H9 (cell line): Measurements from ENCODE around the gene CHCHD6. TPM values are rescaled to one million over a fixed set of nuclear protein-coding genes. Genes with fewer than 3 reads are reported as not detected.

Experiments used
- DNase-seq: peaks from one replicate; pipeline ENCODE4 v3.0.0-alpha.2; 2017
- H2AFZ ChIP-seq: one replicate; pipeline ENCODE4 v1.6.1; 2013; ENCODE audit warnings: mild to moderate bottlenecking, low read length, control low read depth, moderate library complexity
- H2AK5ac ChIP-seq: 2 replicates; pipeline ENCODE4 v1.6.1; 2013; ENCODE audit warnings: low read length, control low read depth, mixed read lengths; ENCODE audit not compliant: insufficient read length
- H2BK120ac ChIP-seq: one replicate; pipeline ENCODE4 v1.6.1; 2013; ENCODE audit warnings: low read depth, mild to moderate bottlenecking, low read length, control low read depth, inconsistent platforms; ENCODE audit not compliant: poor library complexity, severe bottlenecking
- H2BK12ac ChIP-seq: 2 replicates; pipeline ENCODE4 v1.6.1; 2013; ENCODE audit warnings: low read length, control low read depth, mixed read lengths, low read depth; ENCODE audit not compliant: insufficient read length
- H2BK15ac ChIP-seq: 2 replicates; pipeline ENCODE4 v1.6.1; 2013; ENCODE audit warnings: low read depth, low read length, control low read depth
- H2BK20ac ChIP-seq: one replicate; pipeline ENCODE4 v1.6.1; 2013; ENCODE audit warnings: low read depth, mild to moderate bottlenecking, low read length, control low read depth, inconsistent platforms; ENCODE audit not compliant: poor library complexity, severe bottlenecking
- H2BK5ac ChIP-seq: 2 replicates; pipeline ENCODE4 v1.6.1; 2013; ENCODE audit warnings: low read length, control low read depth, mixed read lengths; ENCODE audit not compliant: insufficient read length
- H3K14ac ChIP-seq: 2 replicates; pipeline ENCODE4 v1.6.1; 2013; ENCODE audit warnings: low read length, control low read depth; ENCODE audit not compliant: insufficient read depth
- H3K18ac ChIP-seq: 2 replicates; pipeline ENCODE4 v1.6.1; 2013; ENCODE audit warnings: low read depth, mild to moderate bottlenecking, mixed read lengths, low read length, control low read depth; ENCODE audit not compliant: insufficient read length
- H3K23ac ChIP-seq: 2 replicates; pipeline ENCODE4 v1.6.1; 2013; ENCODE audit warnings: low read length, control low read depth, mixed read lengths, low read depth; ENCODE audit not compliant: insufficient read length
- H3K23me2 ChIP-seq: 2 replicates; pipeline ENCODE4 v1.6.1; 2013; ENCODE audit warnings: low read depth, mild to moderate bottlenecking, mixed read lengths, low read length, control low read depth; ENCODE audit not compliant: insufficient read length, poor library complexity, severe bottlenecking
- H3K27ac ChIP-seq: 2 replicates; pipeline ENCODE4 v1.5.1; 2013; ENCODE audit warnings: low read length, control low read depth, mixed read lengths, low read depth; ENCODE audit not compliant: insufficient read length
- H3K27me3 ChIP-seq: 2 replicates; pipeline ENCODE4 v1.6.1; 2013; ENCODE audit warnings: low read length, control low read depth, inconsistent platforms; ENCODE audit not compliant: insufficient read depth
- H3K4ac ChIP-seq: 2 replicates; pipeline ENCODE4 v1.6.1; 2013; ENCODE audit warnings: low read depth, mild to moderate bottlenecking, control low read depth, inconsistent platforms, low read length, moderate library complexity
- H3K4me1 ChIP-seq: 2 replicates; pipeline ENCODE4 v1.6.1; 2013; ENCODE audit warnings: low read length, control low read depth, inconsistent platforms; ENCODE audit not compliant: insufficient read depth
- H3K4me2 ChIP-seq: 2 replicates; pipeline ENCODE4 v1.6.1; 2013; ENCODE audit warnings: low read length, control low read depth, mixed read lengths; ENCODE audit not compliant: insufficient read length, insufficient read depth
- H3K56ac ChIP-seq: 2 replicates; pipeline ENCODE4 v1.6.1; 2013; ENCODE audit warnings: low read depth, mild to moderate bottlenecking, mixed read lengths, low read length, control low read depth; ENCODE audit not compliant: insufficient read length
- H3K79me1 ChIP-seq: 2 replicates; pipeline ENCODE4 v1.6.1; 2013; ENCODE audit warnings: low read depth, mild to moderate bottlenecking, moderate library complexity, low read length, control low read depth, inconsistent platforms; ENCODE audit not compliant: insufficient read depth, poor library complexity, severe bottlenecking
- H3K79me2 ChIP-seq: 2 replicates; pipeline ENCODE4 v1.6.1; 2013; ENCODE audit warnings: low read length, control low read depth, inconsistent platforms; ENCODE audit not compliant: insufficient read depth
- H3K9ac ChIP-seq: 2 replicates; pipeline ENCODE4 v1.6.1; 2013; ENCODE audit warnings: low read length, control low read depth, mixed read lengths; ENCODE audit not compliant: insufficient read length; ENCODE audit errors: extremely low read depth
- H3K9me3 ChIP-seq: one replicate; pipeline ENCODE4 v1.6.1; 2013; ENCODE audit warnings: low read depth, low read length, inconsistent platforms; ENCODE audit not compliant: control insufficient read depth
- H3T11ph ChIP-seq: one replicate; pipeline ENCODE4 v1.6.1; 2013; ENCODE audit warnings: mild to moderate bottlenecking, low read length, control low read depth, inconsistent platforms
- H4K20me1 ChIP-seq: one replicate; pipeline ENCODE4 v1.6.1; 2013; ENCODE audit not compliant: control insufficient read depth, insufficient read length, insufficient read depth
- H4K5ac ChIP-seq: 2 replicates; pipeline ENCODE4 v1.6.1; 2013; ENCODE audit warnings: low read depth, mild to moderate bottlenecking, mixed read lengths, low read length, control low read depth; ENCODE audit not compliant: insufficient read length
- H4K8ac ChIP-seq: replicated peaks from 2 replicates; pipeline ENCODE4 v1.6.1; 2013; ENCODE audit warnings: low read length, control low read depth, mixed read lengths, low read depth; ENCODE audit not compliant: insufficient read length
- H4K91ac ChIP-seq: 2 replicates; pipeline ENCODE4 v1.6.1; 2013; ENCODE audit warnings: low read depth, mild to moderate bottlenecking, moderate library complexity, mixed read lengths, low read length, control low read depth; ENCODE audit not compliant: insufficient read length
- H3K27ac Mint-ChIP-seq, 3 experiments: 2 replicates in 2 of 3; 3 replicates in 1 of 3; pipeline ENCODE4 v1.8.0; 2020 to 2021; ENCODE audit warnings: mixed read lengths in 3 of 3, mild to moderate bottlenecking in 1 of 3, moderate library complexity in 1 of 3
- H3K27me3 Mint-ChIP-seq: 2 replicates; pipeline ENCODE4 v1.8.0; 2021; ENCODE audit warnings: low read depth, mild to moderate bottlenecking, moderate library complexity, mixed read lengths
- H3K36me3 Mint-ChIP-seq, 3 experiments: 2 replicates in 2 of 3; 3 replicates in 1 of 3; pipeline ENCODE4 v1.8.0; 2020 to 2021; ENCODE audit warnings: low read depth in 3 of 3, mixed read lengths in 3 of 3; ENCODE audit not compliant: insufficient read depth in 1 of 3
- H3K4me1 Mint-ChIP-seq, 2 experiments: 2 replicates each; pipeline ENCODE4 v1.8.0; 2020; ENCODE audit warnings: mixed read lengths in 2 of 2
- H3K4me3 Mint-ChIP-seq, 2 experiments: 2 replicates in 1 of 2; 3 replicates in 1 of 2; pipeline ENCODE4 v1.8.0; 2020 to 2021; ENCODE audit warnings: mild to moderate bottlenecking in 2 of 2, mixed read lengths in 2 of 2, moderate library complexity in 1 of 2
- H3K9me3 Mint-ChIP-seq, 2 experiments: 2 replicates in 1 of 2; 3 replicates in 1 of 2; pipeline ENCODE4 v1.8.0; 2020; ENCODE audit warnings: mild to moderate bottlenecking in 2 of 2, mixed read lengths in 2 of 2, moderate library complexity in 1 of 2
- CTCF ChIP-seq: fragments of 200-600 bp; sonication (generic); conservative IDR thresholded peaks from 3 replicates; pipeline ENCODE4 v1.8.0; 2021; ENCODE audit warnings: antibody characterized with exemption, mild to moderate bottlenecking
- WGBS: extraction: QIAGEN DNeasy Blood & Tissue Kit; methylation state at CpG from one replicate; pipeline ENCODE4 v1.1.7; 2013; ENCODE audit warnings: missing lambda C conversion rate, low lambda C conversion rate, mixed read lengths; ENCODE audit not compliant: insufficient read length; ENCODE audit errors: extremely low coverage; 5-methylcytosine and 5-hydroxymethylcytosine counted together
- total RNA-seq: library from RNA; stranded (reverse); gene quantifications from 2 replicates; pipeline ENCODE4 v1.2.1, GENCODE V29; 2021

Gene CHCHD6
- total RNA-seq, 1 experiment from 2014 or later = 34.2 TPM

GRCh38 chr3:126952983-126953660, 249.1 kb downstream of the CHCHD6 start:
- no peak overlapping the region for H4K8ac ChIP-seq
- no peaks in the 10 kb centered on the region for H3K23me2 ChIP-seq
- H4K20me1 ChIP-seq = no peaks in the 10 kb centered on the region
- WGBS = no CpG with 5 or more reads among the region's 12 CpGs
- H3K79me1 ChIP-seq = no peaks in the 10 kb centered on the region
- H2BK20ac ChIP-seq = no peak overlapping the region
- Mint-ChIP-seq H3K4me1 (peaks cover 0 to 3% of the 10 kb centered on the region in 2 experiments; a peak in 1 of 4 replicates), H3K9me3 (no peaks in the 10 kb centered on the region), H3K4me3 (no peak overlapping the region), H3K36me3 (no peaks in the 10 kb centered on the region; a peak in 2 of 7 replicates), H3K27ac (0 out of 7 replicates have a peak overlapping the region, but pooled peaks of 1 of the 3 experiments have one; percentile 57), H3K27me3 (no peaks in the 10 kb centered on the region)
- no peaks in the 10 kb centered on the region for H3K27me3 ChIP-seq
- no peak overlapping the region for H2BK15ac ChIP-seq
- H2BK12ac ChIP-seq = no peak overlapping the region
- no peaks in the 10 kb centered on the region for H3K79me2 ChIP-seq
- H4K5ac ChIP-seq = no peak overlapping the region
- H2AFZ ChIP-seq = no peak overlapping the region
- no peak for TF ChIP-seq CTCF
- no peak overlapping the region for H3T11ph ChIP-seq
- no peak for DNase-seq
- H3K9me3 ChIP-seq = no peaks in the 10 kb centered on the region
- H3K9ac ChIP-seq = no peak overlapping the region
- no peak overlapping the region for H2BK120ac ChIP-seq
- H3K4me1 ChIP-seq = no peaks in the 10 kb centered on the region
- H3K27ac ChIP-seq = no peak overlapping the region
- H3K4me2 ChIP-seq = no peak overlapping the region
- H3K56ac ChIP-seq = no peak overlapping the region
- H2AK5ac ChIP-seq = no peak overlapping the region
- no peak overlapping the region for H3K18ac ChIP-seq
- no peak overlapping the region for H4K91ac ChIP-seq
- H3K23ac ChIP-seq = no peak overlapping the region
- no peak overlapping the region; the same call in 1 of the 2 replicates for H3K14ac ChIP-seq
- H3K4ac ChIP-seq = no peak overlapping the region
- no peak overlapping the region for H2BK5ac ChIP-seq
